HG03280 (cell line): ENCODE measurements around the gene OGFOD3.
"Not testable (repeated sequence)": the region's sequence is repeated elsewhere in the genome, so short reads cannot be mapped to it uniquely, and the experiment has no call there.

ENCODE experiments used
- ATAC-seq: cut with Tn5 transposase; IDR thresholded peaks from one replicate; pipeline ENCODE4 v1.9.1; 2021; ENCODE audit warnings: mild to moderate bottlenecking, moderate library complexity; ENCODE audit not compliant: unreplicated experiment

OGFOD3 gene

GRCh38 chr17:82375359-82376041 lies 42.9 kb downstream of the OGFOD3 start:
- ATAC-seq = no peak

- ATAC-seq = no peak
These were observed 43.6 kb downstream of the OGFOD3 start for GRCh38 chr17:82374626-82375331.

- ATAC-seq = no peak
These were observed 44.4 kb downstream of the OGFOD3 start for GRCh38 chr17:82373731-82374625.

GRCh38 chr17:82373072-82373452 lies 45.3 kb downstream of the OGFOD3 start:
- ATAC-seq = not testable (repeated sequence)

- no peak for ATAC-seq
These were observed 45.9 kb downstream of the OGFOD3 start for GRCh38 chr17:82372249-82373071.

GRCh38 chr17:82371333-82372248 lies 46.8 kb downstream of the OGFOD3 start, which contains the start of gene UTS2R:
UTS2R (plus strand) TSS chr17:82371765; CDS start chr17:82374325, 2,560 bp downstream.
- no peak for ATAC-seq

GRCh38 chr17:82370471-82371332 lies 47.7 kb downstream of the OGFOD3 start:
- peak; percentile 57 for ATAC-seq

- ATAC-seq = no peak
These were observed 49.2 kb downstream of the OGFOD3 start for GRCh38 chr17:82369211-82369610.

GRCh38 chr17:82367724-82368524 lies 50.5 kb downstream of the OGFOD3 start:
- no peak for ATAC-seq

- ATAC-seq = no peak
These were observed 51.6 kb downstream of the OGFOD3 start for GRCh38 chr17:82366749-82367148.

- no peak for ATAC-seq
These were observed 52.6 kb downstream of the OGFOD3 start for GRCh38 chr17:82365606-82366295.

GRCh38 chr17:82361885-82362633 lies 56.3 kb downstream of the OGFOD3 start:
- no peak for ATAC-seq

- ATAC-seq = not testable (repeated sequence)
These were observed 58.8 kb downstream of the OGFOD3 start for GRCh38 chr17:82359451-82360074.

GRCh38 chr17:82358465-82359350 lies 59.7 kb downstream of the OGFOD3 start, which contains the start of gene TEX19:
TEX19 (plus strand) TSS chr17:82359247; CDS start chr17:82362151, 2,904 bp downstream.
- ATAC-seq = no peak

GRCh38 chr17:82357394-82357793 lies 61.0 kb downstream of the OGFOD3 start:
- no peak for ATAC-seq
